SK-N-SH treated with all-trans-retinoic acid at 6 μM for 48 hours (cell line): ENCODE data around the gene H3-3A.
A peak's percentile ranks its signal among the peaks of the same experiment; 100 is the strongest.

Experiments
- ATAC-seq: fragments of 200-7000 bp; cut with Tn5 transposase; 3 replicates; pipeline ENCODE4 v1.9.1; 2020; ENCODE audit warnings: mild to moderate bottlenecking, moderate library complexity
- ARNTL ChIP-seq: fragments of 450-650 bp; formaldehyde crosslinking; IDR thresholded peaks from 2 replicates; pipeline ENCODE4 v1.5.0; 2020; ENCODE audit warnings: low read depth, mild to moderate bottlenecking, moderate library complexity, borderline replicate concordance
- BACH2 ChIP-seq: fragments of 250-450 bp; sonication (Bioruptor Pico); IDR thresholded peaks from 2 replicates; pipeline ENCODE4 v1.9.0; 2021; ENCODE audit warnings: mild to moderate bottlenecking, borderline replicate concordance
- ESRRG ChIP-seq: fragments of 250-450 bp; sonication (Bioruptor Pico); IDR thresholded peaks from 2 replicates; pipeline ENCODE4 v1.6.1; 2021; ENCODE audit warnings: mild to moderate bottlenecking
- GLIS3 ChIP-seq: fragments of 250-450 bp; sonication (Bioruptor Pico); IDR thresholded peaks from 2 replicates; pipeline ENCODE4 v1.5.0; 2020; ENCODE audit warnings: mild to moderate bottlenecking, moderate library complexity
- ISL1 ChIP-seq: fragments of 250-450 bp; sonication (Bioruptor Pico); IDR thresholded peaks from 2 replicates; pipeline ENCODE4 v2.1.2; 2022; ENCODE audit warnings: mild to moderate bottlenecking, moderate library complexity
- OSR1 ChIP-seq: fragments of 250-450 bp; sonication (Bioruptor Pico); IDR thresholded peaks from 2 replicates; pipeline ENCODE4 v1.8.0; 2022; ENCODE audit warnings: moderate library complexity, mild to moderate bottlenecking, inconsistent platforms
- PPARA ChIP-seq: fragments of 250-450 bp; sonication (Bioruptor Pico); IDR thresholded peaks from 2 replicates; pipeline ENCODE4 v1.5.0; 2020; ENCODE audit warnings: mild to moderate bottlenecking, borderline replicate concordance
- RARB ChIP-seq: fragments of 250-450 bp; sonication (Bioruptor Pico); IDR thresholded peaks from 2 replicates; pipeline ENCODE4 v1.8.0; 2021; ENCODE audit warnings: mild to moderate bottlenecking, moderate library complexity
- SNAI2 ChIP-seq: fragments of 250-450 bp; sonication (Bioruptor Pico); IDR thresholded peaks from 2 replicates; pipeline ENCODE4 v1.5.0; 2020; ENCODE audit warnings: mild to moderate bottlenecking, moderate library complexity
- TCF4 ChIP-seq: fragments of 250-450 bp; sonication (Bioruptor Pico); IDR thresholded peaks from 2 replicates; pipeline ENCODE4 v1.8.0; 2021; ENCODE audit warnings: mild to moderate bottlenecking, moderate library complexity, borderline replicate concordance
- TOX ChIP-seq: fragments of 250-450 bp; sonication (Bioruptor Pico); IDR thresholded peaks from 2 replicates; pipeline ENCODE4 v1.8.0; 2021; ENCODE audit warnings: mild to moderate bottlenecking, moderate library complexity, borderline replicate concordance
- ZC3H10 ChIP-seq: fragments of 250-450 bp; sonication (Bioruptor Pico); IDR thresholded peaks from 2 replicates; pipeline ENCODE4 v1.5.1; 2021; ENCODE audit warnings: mild to moderate bottlenecking, moderate library complexity
- ZFP3 ChIP-seq: fragments of 250-450 bp; sonication (Bioruptor Pico); IDR thresholded peaks from 2 replicates; pipeline ENCODE4 v1.5.0; 2020; ENCODE audit warnings: mild to moderate bottlenecking, moderate library complexity
- ZFP30 ChIP-seq: fragments of 450-650 bp; formaldehyde crosslinking; IDR thresholded peaks from 2 replicates; pipeline ENCODE4 v1.5.0; 2022; ENCODE audit warnings: mild to moderate bottlenecking, moderate library complexity
- ZNF565 ChIP-seq: fragments of 450-650 bp; formaldehyde crosslinking; conservative IDR thresholded peaks from 2 replicates; pipeline ENCODE4 v1.5.0; 2020; ENCODE audit warnings: low read depth, mild to moderate bottlenecking, moderate library complexity
- ZNF70 ChIP-seq: fragments of 450-650 bp; formaldehyde crosslinking; IDR thresholded peaks from 2 replicates; pipeline ENCODE4 v1.5.0; 2020; ENCODE audit warnings: mild to moderate bottlenecking, moderate library complexity
- ZNF8 ChIP-seq: fragments of 450-650 bp; formaldehyde crosslinking; IDR thresholded peaks from 2 replicates; pipeline ENCODE4 v1.5.0; 2020; ENCODE audit warnings: mild to moderate bottlenecking, moderate library complexity
- TF ChIP-seq, protein P1 (sequence below): fragments of 250-450 bp; sonication (Bioruptor Pico); IDR thresholded peaks from 2 replicates; pipeline ENCODE4 v1.5.1; 2020; ENCODE audit warnings: low read depth, mild to moderate bottlenecking, moderate library complexity
- TF ChIP-seq, protein P2 (sequence below): fragments of 250-450 bp; sonication (Bioruptor Pico); IDR thresholded peaks from 2 replicates; pipeline ENCODE4 v1.5.1; 2021; ENCODE audit warnings: mild to moderate bottlenecking, moderate library complexity
- TF ChIP-seq, protein P3 (sequence below): fragments of 250-450 bp; sonication (Bioruptor Pico); IDR thresholded peaks from 2 replicates; pipeline ENCODE4 v1.5.0; 2020; ENCODE audit warnings: mild to moderate bottlenecking, moderate library complexity
- TF ChIP-seq, protein P4 (sequence below): fragments of 250-450 bp; sonication (Bioruptor Pico); IDR thresholded peaks from 2 replicates; pipeline ENCODE4 v1.8.0; 2021; ENCODE audit warnings: low read depth, mild to moderate bottlenecking, moderate library complexity, borderline replicate concordance
- TF ChIP-seq, protein P5 (sequence below): fragments of 250-450 bp; sonication (Bioruptor Pico); IDR thresholded peaks from 2 replicates; pipeline ENCODE4 v1.8.0; 2020; ENCODE audit warnings: mild to moderate bottlenecking, moderate library complexity, borderline replicate concordance

Gene H3-3A

DNA sequence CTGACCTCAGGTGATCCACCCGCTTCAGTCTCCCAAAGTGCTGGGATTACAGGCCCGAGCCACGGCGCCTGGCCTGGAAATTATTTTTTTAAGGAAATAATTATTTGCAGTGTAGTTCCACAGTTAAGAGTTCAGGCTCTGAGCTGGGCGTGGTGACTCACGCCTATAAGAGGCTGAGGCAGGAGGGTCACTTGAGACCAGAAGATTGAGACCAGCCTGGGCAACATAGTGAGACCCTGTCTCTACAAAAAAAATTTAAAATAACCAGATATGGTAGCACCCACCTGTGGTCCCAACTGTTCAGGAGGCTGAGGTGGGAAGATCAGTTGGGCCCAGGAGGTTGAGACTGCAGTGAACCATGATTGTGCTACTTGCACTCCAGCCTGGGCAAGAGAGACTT is 13.9 kb downstream of the H3-3A start (continued):
- TF ChIP-seq, protein P1, sequence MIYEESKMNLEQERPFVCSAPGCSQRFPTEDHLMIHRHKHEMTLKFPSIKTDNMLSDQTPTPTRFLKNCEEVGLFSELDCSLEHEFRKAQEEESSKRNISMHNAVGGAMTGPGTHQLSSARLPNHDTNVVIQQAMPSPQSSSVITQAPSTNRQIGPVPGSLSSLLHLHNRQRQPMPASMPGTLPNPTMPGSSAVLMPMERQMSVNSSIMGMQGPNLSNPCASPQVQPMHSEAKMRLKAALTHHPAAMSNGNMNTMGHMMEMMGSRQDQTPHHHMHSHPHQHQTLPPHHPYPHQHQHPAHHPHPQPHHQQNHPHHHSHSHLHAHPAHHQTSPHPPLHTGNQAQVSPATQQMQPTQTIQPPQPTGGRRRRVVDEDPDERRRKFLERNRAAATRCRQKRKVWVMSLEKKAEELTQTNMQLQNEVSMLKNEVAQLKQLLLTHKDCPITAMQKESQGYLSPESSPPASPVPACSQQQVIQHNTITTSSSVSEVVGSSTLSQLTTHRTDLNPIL (CRISPR knock-in tag), result no peak
- no peak for TF ChIP-seq ZFP30 (CRISPR knock-in tag)
- TF ChIP-seq SNAI2 (CRISPR knock-in tag), result no peak

DNA sequence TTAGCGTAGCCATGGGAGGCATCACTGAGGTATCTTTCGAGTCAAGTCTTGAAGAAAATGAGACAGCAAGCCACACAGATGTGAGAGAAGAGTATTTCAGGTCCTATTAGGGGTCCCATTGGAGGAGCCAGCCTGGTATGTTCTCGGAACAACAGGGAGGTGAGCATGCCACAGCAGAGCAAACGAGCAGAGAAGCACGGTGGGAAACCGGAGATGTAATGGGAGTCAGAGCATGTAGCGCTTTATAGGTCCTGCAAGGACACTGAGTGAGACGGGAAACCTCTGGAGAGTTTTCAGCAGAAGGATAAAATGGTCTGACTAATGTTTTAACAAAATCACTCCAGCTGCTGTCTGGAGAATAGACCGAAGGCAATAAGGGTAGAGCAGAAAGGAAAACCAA is 15.9 kb downstream of the H3-3A start:
- no peak for ATAC-seq
- TF ChIP-seq PPARA (no peak), ZNF565 (CRISPR knock-in tag) (no peak), ZC3H10 (no peak), ISL1 (CRISPR knock-in tag) (no peak)

DNA sequence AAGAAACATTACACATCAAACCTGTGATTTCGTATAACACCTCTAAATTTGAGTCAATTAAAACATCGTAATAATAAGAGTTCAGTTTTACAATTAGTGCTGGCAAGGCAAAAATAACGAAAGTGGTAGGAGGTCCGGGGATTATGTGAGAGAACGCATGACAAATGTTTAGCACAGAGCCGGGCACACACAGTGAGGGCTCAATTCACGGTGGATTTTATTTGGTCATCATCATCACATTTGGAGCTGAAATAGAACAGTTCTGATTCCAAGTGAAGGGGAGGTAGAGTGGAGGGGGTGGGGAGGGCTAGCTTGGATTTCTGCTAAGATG is 20.0 kb downstream of the H3-3A start:
- TF ChIP-seq ESRRG (CRISPR knock-in tag), result no peak
- no peak for TF ChIP-seq ZC3H10
- no peak for TF ChIP-seq ZFP3 (CRISPR knock-in tag)
- TF ChIP-seq GLIS3 (CRISPR knock-in tag), result no peak
- no peak for TF ChIP-seq ZFP30 (CRISPR knock-in tag)
- no peak for TF ChIP-seq BACH2 (CRISPR knock-in tag)
- no peak for TF ChIP-seq PPARA
- TF ChIP-seq RARB, result no peak
- TF ChIP-seq ZNF70 (CRISPR knock-in tag), result no peak
- TF ChIP-seq, protein P2, sequence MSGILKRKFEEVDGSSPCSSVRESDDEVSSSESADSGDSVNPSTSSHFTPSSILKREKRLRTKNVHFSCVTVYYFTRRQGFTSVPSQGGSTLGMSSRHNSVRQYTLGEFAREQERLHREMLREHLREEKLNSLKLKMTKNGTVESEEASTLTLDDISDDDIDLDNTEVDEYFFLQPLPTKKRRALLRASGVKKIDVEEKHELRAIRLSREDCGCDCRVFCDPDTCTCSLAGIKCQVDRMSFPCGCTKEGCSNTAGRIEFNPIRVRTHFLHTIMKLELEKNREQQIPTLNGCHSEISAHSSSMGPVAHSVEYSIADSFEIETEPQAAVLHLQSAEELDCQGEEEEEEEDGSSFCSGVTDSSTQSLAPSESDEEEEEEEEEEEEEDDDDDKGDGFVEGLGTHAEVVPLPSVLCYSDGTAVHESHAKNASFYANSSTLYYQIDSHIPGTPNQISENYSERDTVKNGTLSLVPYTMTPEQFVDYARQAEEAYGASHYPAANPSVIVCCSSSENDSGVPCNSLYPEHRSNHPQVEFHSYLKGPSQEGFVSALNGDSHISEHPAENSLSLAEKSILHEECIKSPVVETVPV (CRISPR knock-in tag), result no peak
- TF ChIP-seq TOX (CRISPR knock-in tag), result no peak
- TF ChIP-seq, protein P3, sequence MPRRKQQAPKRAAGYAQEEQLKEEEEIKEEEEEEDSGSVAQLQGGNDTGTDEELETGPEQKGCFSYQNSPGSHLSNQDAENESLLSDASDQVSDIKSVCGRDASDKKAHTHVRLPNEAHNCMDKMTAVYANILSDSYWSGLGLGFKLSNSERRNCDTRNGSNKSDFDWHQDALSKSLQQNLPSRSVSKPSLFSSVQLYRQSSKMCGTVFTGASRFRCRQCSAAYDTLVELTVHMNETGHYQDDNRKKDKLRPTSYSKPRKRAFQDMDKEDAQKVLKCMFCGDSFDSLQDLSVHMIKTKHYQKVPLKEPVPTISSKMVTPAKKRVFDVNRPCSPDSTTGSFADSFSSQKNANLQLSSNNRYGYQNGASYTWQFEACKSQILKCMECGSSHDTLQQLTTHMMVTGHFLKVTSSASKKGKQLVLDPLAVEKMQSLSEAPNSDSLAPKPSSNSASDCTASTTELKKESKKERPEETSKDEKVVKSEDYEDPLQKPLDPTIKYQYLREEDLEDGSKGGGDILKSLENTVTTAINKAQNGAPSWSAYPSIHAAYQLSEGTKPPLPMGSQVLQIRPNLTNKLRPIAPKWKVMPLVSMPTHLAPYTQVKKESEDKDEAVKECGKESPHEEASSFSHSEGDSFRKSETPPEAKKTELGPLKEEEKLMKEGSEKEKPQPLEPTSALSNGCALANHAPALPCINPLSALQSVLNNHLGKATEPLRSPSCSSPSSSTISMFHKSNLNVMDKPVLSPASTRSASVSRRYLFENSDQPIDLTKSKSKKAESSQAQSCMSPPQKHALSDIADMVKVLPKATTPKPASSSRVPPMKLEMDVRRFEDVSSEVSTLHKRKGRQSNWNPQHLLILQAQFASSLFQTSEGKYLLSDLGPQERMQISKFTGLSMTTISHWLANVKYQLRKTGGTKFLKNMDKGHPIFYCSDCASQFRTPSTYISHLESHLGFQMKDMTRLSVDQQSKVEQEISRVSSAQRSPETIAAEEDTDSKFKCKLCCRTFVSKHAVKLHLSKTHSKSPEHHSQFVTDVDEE (CRISPR knock-in tag), result no peak
- TF ChIP-seq ARNTL, result no peak
- no peak for TF ChIP-seq SNAI2 (CRISPR knock-in tag)
- no peak for TF ChIP-seq ZNF565 (CRISPR knock-in tag)
- no peak for ATAC-seq

DNA sequence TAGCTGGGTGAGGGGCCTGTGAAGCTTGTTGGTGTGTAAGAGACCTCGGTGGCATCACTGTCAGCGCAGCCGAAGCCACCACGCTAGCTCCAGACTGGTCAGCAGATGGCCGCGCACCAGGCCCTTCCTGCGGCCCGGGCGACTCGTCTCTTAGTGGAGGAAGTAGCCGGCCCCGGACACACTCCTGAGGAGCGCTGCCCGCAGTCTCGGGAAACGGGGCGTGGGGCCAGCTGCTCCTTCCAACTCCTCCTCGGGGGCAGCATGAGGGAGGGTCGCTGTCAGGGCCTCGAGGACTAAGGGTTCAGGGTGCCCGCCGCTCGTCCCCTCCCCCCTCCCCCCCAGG is 20.4 kb downstream of the H3-3A start:
- TF ChIP-seq, protein P4, sequence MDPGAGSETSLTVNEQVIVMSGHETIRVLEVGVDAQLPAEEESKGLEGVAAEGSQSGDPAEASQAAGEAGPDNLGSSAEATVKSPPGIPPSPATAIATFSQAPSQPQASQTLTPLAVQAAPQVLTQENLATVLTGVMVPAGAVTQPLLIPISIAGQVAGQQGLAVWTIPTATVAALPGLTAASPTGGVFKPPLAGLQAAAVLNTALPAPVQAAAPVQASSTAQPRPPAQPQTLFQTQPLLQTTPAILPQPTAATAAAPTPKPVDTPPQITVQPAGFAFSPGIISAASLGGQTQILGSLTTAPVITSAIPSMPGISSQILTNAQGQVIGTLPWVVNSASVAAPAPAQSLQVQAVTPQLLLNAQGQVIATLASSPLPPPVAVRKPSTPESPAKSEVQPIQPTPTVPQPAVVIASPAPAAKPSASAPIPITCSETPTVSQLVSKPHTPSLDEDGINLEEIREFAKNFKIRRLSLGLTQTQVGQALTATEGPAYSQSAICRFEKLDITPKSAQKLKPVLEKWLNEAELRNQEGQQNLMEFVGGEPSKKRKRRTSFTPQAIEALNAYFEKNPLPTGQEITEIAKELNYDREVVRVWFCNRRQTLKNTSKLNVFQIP (CRISPR knock-in tag), result no peak
- no peak for TF ChIP-seq ESRRG (CRISPR knock-in tag)
- TF ChIP-seq PPARA, result no peak
- no peak for TF ChIP-seq OSR1 (CRISPR knock-in tag)
- peak; percentile 90 for ATAC-seq

DNA sequence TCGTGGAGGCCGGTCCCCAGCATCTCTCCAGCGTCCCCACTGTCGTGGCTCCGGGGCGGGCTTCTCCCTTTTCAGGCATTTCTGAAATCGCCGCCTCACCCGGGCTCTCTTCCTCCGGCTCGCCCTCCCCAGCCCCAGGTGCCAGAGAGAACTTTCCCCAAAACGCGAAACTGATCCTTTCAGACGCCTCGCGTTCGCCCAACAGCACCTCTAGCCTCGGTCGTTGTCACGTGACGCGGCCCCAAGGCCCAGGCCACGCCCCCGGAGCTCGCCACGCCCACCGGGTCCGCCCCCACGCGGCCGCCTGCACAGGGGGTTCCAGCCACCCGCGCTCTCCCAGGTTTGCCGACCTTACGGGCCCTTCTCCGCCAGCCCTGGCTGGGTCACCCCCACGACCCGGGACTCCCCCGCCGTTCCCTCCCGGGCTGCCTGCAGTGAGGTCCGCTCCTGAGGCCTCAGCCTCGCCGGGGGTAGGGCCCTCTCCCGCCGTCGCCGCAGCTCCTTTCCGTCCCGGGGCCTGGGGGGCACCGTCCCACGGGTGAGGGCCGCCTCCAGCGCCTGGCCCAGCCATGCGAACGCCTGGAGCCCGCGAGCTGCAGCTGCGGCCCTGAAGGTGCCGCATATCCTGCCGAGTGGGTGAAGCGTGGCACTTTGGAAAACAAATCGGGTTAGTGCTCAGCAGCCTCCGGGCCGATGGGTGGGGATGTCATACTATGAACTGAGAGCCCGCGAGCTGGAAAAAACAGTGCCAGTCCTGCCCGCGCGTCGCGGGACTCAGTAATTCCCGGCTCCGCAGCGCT is 21.0 kb downstream of the H3-3A start:
- TF ChIP-seq, protein P5, sequence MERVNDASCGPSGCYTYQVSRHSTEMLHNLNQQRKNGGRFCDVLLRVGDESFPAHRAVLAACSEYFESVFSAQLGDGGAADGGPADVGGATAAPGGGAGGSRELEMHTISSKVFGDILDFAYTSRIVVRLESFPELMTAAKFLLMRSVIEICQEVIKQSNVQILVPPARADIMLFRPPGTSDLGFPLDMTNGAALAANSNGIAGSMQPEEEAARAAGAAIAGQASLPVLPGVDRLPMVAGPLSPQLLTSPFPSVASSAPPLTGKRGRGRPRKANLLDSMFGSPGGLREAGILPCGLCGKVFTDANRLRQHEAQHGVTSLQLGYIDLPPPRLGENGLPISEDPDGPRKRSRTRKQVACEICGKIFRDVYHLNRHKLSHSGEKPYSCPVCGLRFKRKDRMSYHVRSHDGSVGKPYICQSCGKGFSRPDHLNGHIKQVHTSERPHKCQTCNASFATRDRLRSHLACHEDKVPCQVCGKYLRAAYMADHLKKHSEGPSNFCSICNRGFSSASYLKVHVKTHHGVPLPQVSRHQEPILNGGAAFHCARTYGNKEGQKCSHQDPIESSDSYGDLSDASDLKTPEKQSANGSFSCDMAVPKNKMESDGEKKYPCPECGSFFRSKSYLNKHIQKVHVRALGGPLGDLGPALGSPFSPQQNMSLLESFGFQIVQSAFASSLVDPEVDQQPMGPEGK (CRISPR knock-in tag), result peak; percentile 87
- no peak for TF ChIP-seq PPARA
- no peak for TF ChIP-seq ZC3H10
- no peak for TF ChIP-seq TCF4
- no peak for TF ChIP-seq ZNF8 (CRISPR knock-in tag)
- TF ChIP-seq, protein P1 (CRISPR knock-in tag), result no peak
- TF ChIP-seq, all 23 proteins: peak for 1
- ATAC-seq, result peak; percentile 93
